ENCODE measurements around the gene XPC. TPM values are rescaled to one million over a fixed set of nuclear protein-coding genes. Genes with fewer than 3 reads are reported as not detected.
"Not testable (repeated sequence)": the region's sequence is repeated elsewhere in the genome, so short reads cannot be mapped to it uniquely, and the experiment has no call there.

Gene XPC
- 18.6 TPM for polyA plus RNA-seq (ENCODE audit: insufficient read length)

DNA sequence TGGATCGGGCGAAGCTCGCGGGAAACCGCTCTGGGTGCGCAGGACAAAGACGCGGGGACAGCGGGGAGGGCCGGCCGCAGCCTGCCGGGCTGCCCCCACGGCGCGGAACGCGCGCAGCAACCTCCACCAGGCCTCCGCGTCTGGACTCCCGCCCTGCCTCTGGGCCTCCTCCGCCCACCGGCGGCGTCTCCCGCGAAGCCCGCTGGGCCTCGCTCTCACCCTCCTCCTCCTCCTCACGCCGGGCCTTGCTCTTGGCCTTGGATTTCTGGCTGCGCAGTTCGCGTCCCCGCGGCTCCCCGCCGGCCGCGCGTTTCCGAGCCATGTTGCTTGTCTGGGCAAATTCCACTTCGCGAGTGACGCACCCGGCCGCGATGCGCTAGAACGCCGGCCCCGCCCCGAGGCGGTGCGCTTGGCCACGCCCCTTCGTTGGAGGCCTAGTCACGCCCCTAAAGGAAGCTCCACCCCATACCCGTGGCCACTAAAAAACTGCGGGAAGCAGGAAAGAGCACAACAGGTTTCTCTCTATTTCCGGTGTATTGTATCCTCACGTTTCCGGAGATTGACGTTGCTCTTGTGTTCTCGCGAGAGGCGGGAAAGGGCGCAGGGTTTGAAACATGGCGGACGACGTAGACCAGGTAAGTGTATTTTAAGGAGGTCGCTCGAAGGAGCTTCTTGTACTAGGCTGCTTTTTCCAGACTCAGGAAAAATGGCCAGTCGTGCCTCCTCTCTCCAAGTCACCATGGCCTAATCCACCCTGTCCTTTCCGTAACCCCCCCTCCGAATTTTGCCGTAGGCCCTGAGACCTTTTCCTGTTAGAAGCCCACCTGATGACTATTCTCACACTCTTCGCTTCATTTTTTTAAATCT is at the start of gene XPC, which contains the start of gene LSM3:
Gene XPC, minus strand, starts transcription at position 355 of the 867 bp plus-strand sequence. Its CDS starts 33 bp downstream, at position 322.
Gene LSM3, plus strand, starts transcription at position 571 of the 867 bp plus-strand sequence. Its CDS starts 44 bp downstream, at position 615.
- peak; percentile 98 for DNase-seq

DNA sequence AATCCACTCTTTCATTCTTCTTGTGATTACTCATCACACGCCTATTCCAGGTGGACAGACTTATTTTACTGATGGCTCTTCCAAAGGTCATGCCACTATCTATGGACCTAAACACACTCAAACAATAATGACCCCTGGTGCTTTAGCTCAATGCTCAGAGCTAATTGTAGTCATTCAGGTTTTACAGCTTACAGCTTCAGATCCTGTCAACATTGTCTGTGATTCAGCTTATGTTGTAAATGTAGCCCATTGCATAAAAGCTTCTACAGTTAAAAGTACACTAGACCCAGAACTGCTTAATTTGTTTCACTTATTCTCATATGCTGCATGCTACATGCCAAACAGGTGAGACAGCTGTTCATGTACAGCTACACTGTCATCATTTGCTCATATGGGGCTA is 49.5 kb upstream of the XPC start:
- no peak for DNase-seq

DNA sequence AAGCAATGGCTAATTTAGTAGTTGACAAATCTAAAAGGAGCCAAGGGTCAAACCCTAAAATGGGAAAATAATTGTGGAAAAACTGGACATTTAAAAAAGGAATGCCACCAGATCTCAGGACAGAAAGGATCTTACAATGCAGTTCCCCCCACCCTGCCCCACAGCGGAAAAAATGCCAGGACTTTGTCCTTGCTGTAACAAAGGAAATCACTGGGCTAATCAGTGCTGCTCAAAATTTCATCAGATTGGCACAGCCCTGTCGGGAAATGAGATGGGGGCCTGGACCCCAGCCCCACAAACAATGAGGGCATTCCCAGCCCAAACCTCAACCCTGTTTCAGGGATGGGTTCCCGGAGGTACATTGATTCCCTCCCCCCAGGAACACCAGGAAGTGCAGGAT is 48.0 kb upstream of the XPC start:
- not testable (repeated sequence) for DNase-seq

DNA sequence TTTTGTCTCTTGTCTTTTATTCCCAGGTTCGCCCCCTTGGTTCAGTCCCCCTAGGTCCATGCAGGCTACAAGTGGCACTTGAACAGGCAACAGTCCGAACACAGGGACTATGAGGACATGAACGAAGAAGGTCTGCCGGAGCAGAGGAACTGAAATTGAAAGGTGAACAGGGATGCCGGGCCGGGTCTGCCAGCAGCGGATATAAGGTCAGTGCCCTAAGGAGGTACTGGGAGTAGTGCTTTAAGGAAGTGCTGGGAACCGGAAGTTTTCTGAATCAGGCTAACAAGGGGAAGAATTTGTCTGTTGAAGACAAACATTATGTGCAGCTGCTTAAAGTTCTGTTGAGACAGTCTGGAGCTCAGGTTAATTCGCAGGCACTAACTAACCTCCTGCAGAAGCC is 47.0 kb upstream of the XPC start:
- DNase-seq: no peak

DNA sequence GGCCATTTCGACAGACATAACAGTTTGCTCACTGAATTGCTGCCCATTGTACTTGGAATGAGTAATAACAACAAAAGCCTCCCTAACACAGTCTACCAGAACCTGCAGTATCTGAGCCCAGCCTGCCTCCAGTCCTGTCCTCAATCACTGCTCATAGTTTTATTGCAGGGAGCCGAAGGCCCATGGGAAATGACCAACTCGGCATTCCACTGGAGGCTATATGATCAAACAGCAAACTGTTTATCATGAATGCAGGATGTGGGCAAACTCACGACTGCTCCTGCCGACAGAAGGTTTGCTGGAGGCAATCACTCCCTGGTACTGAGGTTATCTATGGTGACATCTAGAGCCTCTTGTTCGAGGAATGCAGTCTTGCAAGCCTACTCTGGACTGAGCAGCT is 46.5 kb upstream of the XPC start:
- DNase-seq: no peak

DNA sequence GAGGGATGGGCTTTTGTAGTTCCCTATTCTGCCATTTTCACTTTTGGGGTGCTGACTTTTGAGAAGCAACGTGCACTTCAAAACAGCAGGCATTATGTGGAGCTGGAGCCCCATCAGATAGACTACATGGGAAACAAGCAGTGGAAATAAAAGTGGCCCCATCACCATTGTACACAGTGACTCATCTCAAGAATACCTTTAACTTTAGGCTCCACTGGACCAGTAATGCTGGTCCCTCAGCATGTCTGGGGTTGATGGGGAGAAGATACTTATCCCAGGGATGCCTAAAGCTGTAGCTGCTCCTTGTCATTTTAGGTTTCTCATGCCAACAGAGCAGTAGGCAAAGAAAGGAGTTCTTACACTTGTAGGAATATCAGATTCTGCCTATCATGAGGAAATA is 45.2 kb upstream of the XPC start:
- no peak for DNase-seq

DNA sequence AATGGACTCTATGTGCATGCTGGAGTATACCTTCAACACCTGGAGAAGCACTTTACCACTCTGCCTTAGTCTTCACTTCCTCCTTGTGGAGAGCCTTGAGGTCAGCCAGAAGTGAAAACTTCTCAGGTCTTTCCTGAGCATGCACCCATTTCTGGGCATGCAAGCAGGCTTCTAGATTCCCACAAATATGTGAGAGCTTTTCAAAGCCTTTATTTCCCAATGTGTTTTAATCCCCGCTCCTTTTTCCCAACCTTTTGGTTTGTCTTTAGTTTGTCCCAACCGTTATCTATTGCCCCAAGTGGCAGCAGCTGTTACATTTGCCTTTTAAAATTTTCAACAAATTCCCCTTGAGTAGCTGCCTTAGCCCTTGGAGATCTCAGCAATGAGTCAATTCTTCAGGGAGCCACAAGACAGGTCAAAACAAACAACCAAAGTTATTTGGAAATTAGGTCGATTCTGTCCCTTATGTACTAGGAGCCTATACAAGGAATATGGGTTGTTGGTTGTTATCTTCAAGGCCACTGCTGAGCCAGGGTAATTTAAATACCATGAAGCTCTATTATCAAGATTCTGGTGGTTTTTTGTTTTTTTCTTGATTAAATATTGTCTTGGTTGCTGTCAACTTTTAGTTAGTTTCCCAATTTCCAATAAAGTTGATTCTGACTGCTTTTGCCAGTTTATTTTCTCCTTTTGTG is 44.6 kb upstream of the XPC start:
- no peak for DNase-seq

DNA sequence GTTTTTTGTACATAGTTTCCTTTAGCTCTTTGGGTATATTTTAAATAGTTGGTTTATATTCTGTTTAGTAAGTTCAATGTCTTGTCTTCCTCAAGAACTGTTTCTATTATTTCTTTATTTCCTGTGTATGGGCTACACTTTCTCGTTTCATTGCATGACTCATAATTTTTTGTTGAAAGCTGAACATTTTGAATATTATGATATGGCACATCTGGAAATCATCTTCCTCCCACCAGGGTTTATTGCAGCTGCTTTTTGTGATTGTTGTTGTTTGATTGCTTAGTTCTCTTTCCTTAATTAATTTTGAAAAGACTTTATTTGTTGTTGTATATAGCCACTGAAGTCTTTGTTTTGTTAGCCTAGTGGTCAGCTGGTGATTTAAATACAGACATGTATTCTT is 44.1 kb upstream of the XPC start:
- no peak for DNase-seq

DNA sequence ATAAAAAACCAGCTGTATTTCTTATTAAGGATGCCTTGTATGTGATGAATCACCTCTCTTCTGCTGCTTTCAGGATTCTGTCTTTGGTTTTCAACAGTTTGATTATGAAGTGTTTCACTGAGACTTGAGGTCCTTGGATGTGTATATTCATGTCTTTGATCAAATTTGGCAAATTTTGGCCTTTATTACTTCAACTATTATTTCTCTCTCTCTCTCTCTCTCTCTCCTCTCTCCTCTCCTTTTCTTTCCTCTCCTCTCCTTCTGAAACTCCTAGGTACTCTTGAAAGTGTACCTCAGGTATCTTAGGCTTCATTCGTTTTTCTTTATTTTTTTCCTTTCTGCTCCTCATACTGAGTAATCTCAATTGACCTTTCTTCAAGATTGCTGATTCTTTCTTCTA is 43.5 kb upstream of the XPC start:
- no peak for DNase-seq

DNA sequence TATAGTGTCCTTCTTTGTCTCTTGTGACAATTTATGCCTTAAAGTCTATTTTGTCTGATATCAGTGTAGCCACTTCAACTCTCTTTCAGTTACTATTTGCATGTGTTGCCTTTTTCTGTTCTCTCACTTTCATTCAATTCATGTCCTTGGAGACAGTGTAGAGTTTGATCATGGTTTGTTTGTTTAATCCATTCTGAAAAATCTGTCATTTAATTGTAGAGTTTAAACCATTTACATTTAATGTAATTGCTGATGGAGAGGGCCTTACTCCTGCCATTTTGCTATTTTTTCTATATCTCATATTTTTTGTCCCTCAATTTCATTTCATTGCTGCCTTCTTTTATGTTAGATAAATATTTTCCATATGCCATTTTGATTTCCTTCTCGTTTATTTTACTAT is 42.5 kb upstream of the XPC start:
- DNase-seq: no peak

DNA sequence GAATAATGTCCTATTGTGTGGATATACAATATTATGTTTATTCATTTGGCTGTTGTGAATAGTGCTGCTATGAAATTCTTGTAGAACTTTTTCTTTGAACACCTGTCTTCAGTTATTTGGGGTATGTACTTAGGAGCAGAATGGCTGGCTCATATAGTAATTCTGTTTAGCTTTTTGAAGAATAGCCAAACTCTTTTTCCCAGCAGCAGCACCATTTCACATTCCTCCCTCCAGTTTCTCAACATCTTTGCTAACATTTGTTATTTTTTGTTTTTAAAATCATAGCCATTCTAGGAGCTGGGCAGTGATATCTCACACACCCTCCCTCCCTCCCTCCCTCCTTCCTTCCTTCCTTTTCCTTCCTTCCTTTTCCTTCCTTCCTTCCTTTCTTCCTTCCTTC is 40.0 kb upstream of the XPC start:
- DNase-seq: no peak

DNA sequence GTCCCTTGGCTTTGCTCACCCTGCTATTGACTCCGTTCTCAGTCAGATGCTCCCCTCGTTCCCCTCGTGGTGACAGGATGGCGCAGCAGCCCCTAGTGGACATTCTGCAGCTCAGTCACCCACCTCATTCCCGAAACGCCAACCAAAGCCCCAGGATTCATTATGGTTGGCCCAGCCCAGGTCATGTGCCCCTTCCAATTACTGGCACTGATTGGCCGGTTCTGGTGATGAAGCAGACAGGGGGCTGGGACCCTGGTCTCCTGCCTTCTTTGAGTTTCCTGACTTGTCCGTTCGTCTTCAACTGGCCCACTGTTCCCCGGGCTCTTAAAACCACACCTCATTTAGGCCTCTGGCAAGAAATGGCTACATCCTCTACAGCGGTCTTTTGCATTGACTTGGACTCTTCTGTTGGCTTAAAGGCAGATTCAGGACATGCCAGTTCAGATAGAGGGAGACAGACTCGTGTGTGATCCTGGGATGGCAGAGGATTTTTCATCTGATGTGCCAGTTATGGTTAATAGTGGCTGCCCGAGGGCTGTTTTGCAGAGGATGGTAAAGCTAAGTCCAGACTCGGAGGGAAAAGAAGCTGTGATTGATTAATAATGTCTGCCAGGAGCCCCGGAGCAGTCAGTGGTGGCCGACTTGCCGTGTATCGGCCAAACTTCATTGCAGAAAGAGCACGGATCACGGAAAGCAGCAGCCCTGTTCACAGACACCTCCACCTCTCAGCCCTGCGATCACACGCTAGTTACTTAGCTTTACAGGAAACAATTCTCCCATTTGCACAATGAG is 38.1 kb upstream of the XPC start:
- no peak for DNase-seq

DNA sequence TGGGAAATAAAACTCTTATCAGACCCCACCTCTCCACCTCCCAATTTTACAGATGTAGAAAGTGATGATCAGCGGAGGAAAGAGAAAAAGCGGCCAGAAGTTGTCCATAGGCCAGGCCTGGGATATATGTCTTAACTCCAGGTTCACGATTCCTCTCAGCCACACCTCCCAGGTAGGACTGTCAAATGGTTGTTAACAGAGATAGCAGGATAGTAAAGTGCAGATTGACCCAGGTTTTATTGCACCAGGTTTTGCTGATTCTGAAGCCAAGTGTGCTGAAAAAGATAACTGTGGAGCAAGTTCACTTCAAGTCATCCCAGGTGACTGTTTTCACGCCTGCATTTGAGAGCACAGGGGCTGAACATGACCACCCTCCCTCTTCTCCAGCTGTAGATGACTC is 36.4 kb upstream of the XPC start:
- no peak for DNase-seq

DNA sequence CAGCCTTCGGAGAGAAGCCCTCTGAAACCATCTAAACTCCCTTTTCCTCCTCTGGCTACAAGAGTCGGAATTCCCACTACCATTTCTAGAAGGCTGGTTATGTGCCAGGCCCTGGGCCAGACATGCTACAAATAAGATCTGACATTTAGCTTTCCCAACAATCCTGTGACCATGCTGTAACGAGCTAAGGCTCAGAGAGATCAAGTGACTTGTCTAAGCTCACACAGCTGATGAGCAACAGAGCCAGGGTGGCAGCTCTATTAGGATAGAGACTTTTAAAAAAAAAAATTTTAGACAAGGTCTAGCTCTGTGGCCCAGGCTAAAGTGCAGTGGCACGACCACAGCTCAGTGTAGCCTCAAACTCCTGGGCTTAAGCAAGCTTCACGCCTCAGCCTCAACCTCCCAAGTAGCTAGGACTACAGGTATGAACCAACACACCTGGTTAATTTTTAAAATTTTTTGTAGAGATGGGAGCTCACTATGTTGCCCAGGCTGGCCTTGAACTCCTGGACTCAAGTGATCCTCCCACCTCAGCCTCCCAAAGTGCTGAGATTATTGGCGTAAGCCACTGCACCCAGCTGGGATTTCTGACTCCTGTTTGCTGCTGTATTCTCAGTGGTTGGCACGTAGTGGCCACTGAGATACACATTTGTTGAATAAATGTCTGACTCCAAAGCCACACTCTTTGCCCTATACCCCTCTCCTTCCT is 34.8 kb upstream of the XPC start:
- no peak for DNase-seq

DNA sequence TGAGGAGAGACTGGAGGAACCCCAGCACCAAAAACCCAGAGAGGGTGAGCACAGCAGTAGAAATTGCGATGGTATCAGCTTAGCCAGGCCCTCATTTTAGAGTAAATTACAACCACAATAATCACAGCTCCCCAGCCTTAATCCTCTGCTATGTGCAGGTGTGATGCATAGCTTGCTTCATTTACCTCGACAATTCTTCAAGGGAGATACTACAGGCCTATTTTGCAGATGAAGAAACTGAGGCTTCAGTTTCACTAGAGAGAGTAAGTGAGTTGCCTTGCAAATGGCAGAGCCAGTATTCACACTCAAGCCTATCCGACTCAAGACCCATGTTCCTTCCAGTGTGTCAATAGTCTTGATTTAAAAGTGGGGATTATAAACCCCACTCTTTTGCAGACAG is 33.6 kb upstream of the XPC start:
- DNase-seq: no peak

DNA sequence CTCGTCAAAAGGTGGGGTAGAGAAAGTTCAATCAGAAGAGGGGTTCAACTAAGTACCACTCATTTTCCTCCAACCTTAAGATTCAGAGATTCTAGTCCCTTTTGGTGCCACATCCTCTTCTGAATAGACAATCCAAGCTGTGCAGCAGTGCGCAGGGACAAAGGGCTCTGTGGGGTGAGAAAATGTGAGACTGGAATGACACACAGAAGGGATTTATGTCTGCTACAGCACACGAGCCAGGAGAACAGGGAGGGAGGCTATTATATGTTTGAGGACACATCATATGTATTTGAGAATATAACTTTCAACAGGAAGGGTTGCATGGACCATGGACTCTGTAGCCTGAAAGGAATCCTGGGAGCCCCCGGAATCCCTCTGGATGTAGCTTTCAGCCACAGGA is 33.2 kb upstream of the XPC start:
- no peak for DNase-seq

DNA sequence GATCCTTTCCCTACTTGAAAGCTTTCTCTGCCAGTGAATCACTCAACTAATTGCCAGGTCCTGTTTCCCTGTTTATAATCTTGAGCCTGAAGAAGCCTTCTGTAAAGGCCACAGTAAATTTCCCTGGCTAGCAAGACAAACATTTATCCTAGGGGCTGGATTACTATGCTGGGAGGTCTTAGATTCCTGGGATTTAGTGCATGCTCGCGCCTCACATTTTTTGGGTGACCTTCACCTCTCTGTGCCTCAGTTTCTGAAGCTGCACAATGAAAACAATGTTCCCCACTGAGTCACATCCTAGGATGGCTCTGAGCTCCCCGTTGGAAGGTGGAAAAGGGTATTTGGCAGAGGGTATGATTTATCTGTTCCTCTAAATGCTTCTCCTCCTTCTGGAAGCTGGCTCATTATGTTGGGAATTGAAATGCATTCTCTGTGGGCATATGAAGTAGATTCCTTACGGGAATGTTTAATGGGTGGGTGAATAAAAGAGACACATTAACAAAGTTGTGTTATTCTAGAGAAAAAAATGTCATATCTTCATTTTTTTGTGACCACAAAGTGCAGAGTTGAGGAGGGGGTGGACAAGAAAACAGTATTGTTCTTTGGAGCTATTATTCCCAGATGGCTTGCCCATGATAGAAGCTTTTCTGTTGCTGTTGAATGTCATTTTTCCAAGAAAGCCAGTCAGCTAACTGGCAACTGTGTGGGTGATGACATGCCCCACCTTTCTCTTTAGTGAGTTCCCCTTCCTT is 32.6 kb upstream of the XPC start:
- DNase-seq: no peak

DNA sequence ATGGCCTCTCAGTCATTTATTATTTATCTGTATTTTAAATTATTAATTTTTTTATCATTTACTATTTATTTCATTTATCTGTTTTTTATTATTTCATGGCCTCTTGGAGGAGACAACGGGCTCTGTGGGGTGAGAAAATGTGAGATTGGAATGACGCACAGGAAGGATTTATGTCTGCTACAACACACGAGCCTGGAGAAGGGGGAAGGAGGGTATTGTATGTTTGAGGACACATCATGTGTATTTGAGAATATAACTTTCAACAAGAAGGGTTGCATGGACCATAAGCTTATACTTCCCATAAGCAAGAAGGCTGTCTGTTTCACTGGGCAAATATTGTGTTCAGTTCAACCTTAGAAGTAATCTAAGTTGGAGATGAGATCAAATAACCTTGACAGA is 31.9 kb upstream of the XPC start:
- DNase-seq: no peak

DNA sequence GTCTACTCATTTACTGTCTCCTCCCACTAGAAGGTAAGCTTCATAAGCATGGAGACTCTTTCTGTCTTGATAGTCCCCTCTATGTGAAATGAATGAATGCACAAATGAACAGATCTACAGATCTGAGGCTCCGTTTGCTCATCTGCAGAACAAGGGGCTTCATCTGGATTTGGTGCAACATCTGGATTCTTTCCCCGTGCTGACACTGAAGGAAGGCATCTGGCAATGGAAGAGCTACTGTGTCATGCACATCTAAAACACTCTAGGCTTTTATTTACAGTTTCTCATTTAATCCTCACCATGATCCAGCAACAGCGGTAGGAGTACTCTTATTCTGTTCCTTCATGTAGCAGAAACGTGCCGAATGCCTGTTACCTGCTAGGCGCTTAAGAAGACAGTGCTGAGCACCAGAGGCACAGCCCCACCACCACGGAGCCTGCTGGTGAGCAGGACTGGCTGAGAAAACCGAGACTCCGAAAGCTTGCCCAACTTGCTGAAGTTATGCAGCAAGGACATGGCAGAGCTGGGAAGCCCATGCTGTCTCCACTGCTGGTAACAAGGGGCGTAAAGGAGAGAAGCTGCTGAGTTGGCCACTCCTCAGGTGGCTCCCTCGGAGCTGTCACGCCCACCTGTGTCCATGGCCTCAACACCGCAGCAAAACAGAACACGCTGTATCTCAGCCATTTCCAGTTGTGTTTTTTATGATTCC is 31.3 kb upstream of the XPC start:
- no peak for DNase-seq

DNA sequence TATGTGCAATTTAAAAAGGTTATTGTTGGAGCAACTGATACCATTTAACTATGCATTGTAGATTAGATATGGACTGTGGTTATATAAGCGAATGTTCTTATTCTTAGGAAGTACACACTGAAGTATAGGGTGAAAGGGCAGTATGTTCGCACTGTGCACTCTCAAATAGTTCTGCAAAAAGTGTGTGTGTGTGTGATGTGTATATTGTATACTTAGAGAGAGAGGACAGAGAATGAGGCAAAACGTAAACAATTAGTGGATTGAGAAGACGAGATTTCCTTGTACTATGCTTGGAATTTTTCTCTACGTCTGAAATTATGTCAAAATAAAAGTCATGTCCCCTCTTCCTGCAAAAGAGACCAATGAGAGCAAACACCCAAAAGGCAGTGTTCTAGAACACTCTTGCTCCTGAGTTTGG is 30.6 kb upstream of the XPC start:
- DNase-seq: no peak

DNA sequence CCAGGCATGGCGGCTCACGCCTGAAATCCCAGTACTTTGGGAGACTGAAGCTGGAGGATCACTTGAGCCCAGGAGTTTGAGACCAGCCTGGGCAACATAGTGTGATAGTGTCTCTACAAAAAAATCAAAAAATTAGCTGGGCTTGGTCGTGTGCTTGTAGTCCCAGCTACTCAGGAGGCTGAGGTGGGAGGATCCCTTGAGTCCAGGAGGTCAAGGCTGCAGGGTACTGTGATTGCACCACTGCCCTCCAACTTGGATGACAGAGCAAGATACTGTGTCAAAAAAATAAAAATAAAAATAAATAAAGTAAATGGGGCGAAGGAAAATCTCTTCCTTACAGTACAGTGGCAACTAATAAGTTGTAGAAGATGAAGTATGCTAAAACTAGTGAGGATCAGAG is 29.8 kb upstream of the XPC start:
- no peak for DNase-seq

Data from hindlimb muscle (tissue), 1 donor.